HG03280 (cell line): ENCODE results near the gene NPHS1.
"Not testable (repeated sequence)": the region's sequence is repeated elsewhere in the genome, so short reads cannot be mapped to it uniquely, and the experiment has no call there.

ENCODE experiments used
- ATAC-seq: cut with Tn5 transposase; IDR thresholded peaks from one replicate; pipeline ENCODE4 v1.9.1; 2021; ENCODE audit warnings: mild to moderate bottlenecking, moderate library complexity; ENCODE audit not compliant: unreplicated experiment

The NPHS1 gene

DNA sequence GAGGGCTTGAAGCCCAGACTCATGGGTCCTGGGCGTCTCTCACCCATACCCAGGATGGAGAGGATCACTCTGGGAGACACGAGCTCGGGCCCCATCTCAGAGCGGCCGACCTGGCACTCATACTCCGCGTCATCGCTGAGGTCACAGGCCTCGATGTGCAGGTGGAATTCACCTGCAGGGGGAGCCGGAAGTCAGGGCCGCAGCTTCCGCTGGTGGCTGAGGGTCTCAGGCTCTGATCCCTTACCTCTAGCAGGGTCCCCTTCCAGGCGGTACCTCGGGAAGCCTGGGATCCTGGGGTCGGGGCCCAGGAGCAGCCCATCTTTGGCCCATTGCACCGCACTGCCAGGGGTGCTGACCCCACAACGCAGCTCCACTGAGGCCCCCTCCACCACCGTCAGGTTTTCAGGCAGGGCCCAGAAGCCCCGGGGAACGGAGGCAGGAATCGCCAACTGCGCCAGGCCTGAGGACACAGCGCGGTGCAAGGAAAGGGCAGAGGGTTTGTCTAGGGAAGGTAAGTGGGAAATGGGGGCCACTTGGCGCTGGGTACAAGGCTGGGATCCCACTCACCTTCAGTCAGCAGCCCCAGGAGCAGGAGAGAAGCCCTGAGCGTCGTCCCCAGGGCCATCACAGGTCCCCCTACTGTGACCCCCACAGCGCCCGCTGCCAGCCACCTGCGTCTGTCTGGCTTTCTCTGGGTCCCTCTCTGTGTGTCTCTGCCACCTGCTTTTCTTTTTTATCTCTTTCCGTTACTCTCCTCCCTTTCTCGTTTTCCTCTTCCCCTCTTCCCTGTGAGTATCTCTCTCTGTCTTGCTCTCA lies 883 bp downstream of the NPHS1 start:
- ATAC-seq: no peak

DNA sequence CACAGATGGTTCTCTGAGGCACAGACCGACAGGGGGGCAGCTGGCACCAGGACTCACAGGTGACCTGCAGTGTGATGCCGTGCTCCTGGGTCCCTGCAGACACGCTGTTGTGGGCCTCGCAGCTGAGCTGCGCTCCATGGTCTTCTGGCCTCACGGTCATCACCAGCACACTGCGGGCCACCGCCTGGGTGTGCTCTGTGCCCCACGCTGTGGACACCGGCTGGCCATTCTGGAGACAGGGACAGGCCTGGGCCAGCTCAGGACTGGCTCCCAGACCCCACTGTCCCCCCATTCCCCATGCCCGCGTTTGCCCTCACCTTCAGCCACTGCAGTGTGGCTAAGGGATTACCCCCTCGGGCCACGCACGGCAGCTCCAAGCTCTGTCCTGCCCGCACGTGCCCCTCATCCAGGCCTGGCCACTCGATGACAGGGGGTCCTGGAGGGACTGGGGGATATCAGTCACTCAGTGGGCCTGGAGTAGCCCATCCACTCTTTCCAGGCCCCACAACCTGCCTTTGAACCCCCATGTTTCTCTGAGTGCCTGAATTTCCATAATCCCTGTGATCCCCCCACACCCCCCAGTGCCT lies 3.3 kb downstream of the NPHS1 start:
- ATAC-seq: no peak

DNA sequence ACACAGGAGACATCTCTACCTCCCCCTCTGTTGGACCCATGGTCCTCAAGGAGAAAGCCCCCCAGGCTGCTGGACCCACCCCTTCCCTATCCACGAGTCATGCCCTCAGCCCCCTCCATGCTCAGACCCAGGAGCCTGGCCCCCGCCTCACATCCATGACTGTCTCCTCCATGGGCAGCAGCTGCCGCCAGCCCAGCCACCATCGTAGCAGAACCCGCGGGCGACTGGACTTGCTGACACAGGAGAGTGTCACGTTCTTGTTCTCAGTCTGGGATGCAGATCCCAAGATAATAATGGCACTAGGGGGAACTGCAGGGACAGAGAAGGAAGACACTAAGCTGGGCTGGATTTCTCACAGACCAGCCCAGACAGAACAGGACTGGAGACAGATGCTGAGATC lies 3.8 kb downstream of the NPHS1 start:
- ATAC-seq: no peak

DNA sequence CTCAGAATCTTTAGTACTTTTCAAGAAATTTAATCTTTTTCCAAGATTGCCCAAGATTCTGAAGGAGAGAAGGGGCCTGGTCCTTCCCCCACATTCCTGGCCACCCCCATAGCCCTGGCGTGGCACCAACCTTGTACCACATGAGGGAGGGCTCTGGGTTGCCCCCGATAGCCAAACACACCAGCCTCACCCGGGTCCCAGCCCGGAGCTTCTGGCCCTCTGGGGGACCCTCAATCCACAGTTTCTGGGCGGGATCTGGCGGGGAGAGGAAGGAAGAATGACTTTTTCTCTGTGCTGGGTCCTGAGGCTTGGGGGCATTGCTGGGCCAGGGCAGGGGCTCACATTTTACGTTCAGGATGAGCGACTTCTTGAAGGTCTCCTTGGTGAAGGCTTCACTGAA lies 4.4 kb downstream of the NPHS1 start:
- ATAC-seq: no peak

DNA sequence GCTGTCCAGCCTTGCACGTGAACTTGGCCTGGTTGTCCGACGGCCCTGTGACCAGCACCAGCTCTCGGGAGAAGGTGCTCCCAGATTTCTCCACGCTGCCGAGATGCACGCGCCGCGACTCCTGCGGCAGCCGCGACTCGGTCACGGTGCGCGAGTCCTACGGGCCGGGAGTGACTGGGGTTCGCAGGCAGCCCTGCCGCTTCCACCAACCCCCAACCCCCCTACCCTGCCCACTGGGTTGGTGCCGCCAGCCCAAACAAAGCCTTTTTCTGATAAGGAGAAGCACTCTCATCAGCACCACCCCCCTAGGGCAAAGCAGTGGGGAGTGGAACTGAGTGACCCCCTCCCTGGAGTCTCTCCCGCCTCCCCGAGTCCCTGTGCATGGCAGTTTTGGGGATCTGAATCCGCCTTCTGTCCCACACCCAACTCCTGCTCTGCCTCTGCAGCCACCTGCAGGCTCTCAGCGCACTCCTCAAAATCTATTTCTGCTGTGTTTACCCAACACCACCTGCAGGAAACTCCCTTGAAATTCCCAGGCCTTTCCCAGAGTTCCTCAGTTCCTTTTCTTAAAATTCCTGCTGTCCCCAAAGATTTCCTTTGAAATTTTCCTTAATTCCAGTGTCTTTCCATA lies 6.2 kb downstream of the NPHS1 start:
- ATAC-seq: no peak

DNA sequence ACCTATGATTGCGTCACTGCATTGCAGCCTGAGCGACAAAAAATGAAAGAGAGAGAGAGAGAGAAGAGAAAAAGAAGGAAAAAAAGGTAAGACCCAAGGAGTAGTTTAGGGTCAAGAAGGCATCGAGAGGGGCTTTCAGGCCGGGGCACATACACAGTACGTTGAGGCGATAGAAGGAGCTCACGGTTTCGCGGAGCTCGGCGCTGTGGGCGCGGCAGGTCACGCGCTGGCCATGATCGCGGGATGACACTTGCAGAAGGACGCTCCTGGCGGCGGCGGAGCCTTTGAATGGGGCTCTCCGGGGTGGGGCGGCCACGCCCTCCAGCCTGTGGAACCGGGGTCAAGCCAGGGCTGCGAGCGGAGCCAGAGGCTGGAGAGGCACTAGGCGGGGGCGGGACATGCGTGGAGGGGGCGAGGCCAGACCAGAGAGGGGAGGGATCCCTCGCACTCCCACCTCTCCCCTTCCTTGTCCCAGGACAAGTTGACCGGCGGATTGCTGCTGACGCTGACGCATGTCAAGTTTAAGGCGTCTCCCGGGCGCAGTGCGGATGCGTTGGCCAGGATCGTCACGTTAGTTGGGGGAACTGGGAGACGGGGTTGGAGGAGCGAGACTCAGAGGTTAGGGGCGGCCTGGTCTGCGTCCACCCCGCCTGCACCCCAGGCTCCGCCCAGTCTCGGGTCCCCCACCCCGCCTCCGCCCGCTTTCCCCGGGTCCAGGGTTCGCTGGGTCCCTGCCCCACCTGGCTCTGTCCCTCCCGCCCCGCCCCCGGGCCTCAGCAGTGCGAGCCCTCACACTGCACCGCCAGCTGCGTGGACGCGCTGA lies 6.9 kb downstream of the NPHS1 start:
- no peak for ATAC-seq

DNA sequence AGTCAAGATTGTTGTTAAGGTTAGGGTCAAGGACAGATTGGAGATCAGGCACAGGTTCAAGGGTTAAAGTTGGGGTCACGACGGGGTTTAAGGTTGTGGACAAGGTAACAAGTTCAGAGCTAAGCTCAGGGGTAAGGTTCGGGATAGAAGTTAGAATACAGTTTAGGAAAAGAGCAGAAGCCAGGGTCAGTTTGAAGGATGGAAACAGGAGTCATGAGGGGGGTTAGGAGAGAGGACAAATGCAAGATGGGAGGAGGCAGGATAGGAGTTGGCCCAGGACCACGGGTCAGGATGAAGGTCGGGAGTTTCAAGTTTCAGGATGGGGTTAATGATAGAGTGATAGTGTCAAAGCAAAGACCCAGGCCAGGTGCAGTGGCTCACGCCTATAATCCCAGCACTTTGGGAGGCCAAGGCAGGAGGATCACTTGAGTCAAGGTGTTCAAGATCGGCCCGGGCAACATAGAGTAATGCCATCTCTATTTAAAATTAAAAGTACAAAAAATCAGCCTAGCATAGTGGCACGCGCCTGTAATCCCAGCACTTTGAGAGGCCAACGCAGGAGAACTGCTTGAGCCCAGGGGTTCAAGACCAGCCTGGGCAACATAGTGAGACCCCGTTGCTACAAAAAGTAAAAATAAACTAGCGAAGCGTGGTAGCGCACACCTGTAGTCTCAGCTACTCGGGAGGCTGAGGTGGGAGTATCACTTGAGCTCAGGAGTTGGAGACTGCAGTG lies 7.7 kb downstream of the NPHS1 start:
- no peak for ATAC-seq

DNA sequence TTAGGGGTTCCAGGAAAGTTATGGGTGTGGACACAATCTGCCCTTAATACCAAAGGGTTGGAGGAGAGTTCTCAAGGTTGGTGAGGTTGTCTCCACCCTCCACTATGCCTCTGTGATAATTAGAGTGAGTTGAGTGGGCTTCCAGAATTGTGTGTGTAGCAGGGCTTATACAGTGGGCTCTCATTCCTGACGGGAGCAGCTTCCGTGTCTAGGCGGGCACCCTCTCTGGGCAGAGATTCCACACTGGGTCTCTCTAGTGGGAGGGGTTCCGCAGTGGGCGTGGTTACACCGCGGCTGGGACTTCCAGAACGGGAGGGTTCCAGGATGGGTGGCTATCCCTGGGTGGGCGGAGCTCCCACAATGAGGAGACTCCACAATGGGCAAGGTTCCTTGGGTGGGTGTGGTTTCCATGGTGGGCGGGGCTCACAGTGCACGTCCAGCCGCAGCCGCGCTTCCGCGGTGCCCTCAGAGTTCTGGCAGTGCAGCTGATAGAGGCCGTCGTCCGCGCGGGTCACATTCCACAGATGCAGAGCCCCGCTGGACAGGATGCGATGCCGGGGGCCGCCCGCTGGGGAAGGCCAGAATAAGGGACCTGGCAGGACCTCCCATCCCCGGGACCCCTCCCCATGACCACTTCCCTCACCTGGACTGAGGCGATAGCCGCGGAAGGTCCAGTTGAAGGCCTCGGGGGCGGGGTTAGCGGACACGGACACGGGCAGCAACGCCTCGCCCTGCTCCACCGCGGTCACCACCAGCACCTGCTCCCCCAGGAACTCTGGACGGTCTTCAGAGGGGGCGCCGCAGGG lies 8.4 kb downstream of the NPHS1 start:
- no peak for ATAC-seq

DNA sequence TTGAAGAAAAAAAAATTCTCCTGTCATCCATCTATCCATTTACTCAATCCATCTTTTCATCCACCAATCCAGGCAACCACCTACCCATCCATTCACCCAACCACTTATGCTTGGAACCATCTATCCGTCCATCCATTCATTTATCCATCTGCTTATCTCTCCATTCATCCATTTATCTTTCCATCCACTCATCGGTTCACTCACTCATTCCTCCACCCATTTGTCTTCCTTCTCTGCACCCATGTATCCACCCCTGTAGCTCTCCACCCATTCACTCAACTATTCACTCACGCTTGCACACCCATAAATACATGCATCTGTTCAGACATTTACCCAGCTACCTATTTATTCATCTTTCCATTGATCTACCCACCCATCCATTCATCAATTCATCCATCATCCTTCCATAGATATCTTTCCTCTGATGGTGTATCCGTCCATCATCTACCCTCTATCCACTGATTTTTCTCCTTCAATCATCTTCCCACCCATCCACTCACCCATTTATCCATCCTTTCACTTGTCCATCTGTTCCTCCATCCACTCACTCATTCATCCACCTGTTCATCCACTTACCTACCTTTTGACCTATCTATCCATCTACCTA lies 9.5 kb downstream of the NPHS1 start:
- ATAC-seq: no peak

DNA sequence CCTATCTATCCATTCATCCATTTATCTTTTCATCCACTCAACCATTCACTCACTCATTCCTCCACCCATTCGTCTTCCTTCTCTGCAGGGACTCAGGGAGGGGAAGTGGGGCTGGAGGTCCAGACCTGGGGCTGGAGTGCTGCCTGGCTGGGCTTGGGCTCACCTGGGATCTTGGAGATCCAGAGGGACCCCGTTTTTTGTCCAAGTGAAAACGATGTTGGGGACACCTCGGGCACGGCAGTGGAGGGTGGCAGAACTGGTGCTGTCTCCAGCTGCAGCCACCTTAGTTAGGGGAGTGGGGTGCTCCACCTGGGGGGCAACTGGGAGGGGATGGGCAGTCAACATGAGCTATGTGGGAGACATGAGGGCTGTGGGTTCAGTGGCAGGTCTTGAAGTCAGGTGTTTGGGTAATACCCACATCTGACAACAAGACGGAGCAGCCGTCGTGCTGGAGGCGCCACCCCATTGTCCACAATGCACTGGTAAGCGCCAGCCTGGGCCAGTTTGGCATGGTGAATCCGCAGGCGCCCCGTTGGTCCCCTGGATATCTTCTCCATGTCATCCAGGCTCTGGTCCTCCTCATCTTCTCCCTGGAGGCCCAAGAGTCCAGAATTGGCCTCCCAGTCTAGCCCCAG lies 10.2 kb downstream of the NPHS1 start:
- no peak for ATAC-seq

DNA sequence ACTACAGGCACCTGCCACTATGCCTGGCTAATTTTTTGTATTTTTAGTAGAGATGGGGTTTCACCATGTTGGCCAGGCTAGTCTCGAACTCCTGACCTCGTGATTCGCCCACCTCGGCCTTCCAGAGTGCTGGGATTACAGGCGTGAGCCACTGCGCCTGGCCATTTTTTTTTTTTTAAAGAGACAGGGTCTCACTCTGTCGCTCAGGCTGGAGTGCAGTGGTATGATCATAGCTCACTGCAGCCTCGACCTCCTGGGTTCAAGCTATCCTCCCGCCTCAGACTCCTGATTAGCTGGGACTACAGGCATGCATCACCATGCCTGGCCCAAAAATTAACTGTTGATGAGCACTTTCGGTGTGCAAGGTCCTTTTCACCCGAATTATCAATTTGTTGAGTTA lies 16.2 kb downstream of the NPHS1 start:
- ATAC-seq: not testable (repeated sequence)

DNA sequence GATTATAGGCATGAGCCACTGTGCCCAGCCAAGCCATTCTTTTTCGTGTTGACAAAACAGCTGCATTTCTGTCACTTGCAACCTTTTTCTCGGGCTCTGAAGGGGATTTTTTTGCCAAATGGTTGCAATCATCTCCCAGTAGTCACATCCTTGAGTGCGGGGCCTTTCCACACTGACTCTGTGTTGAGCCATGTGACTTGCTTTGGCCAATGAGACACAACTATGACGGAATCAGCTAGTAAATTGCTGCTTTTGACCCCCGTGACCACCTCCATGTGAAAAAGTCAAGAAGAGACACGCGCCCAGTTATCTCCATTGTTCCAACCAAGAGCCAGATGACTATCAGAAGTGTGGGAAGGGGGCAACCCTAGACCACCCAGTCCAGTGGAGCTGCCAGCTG lies 18.3 kb downstream of the NPHS1 start:
- ATAC-seq: no peak

DNA sequence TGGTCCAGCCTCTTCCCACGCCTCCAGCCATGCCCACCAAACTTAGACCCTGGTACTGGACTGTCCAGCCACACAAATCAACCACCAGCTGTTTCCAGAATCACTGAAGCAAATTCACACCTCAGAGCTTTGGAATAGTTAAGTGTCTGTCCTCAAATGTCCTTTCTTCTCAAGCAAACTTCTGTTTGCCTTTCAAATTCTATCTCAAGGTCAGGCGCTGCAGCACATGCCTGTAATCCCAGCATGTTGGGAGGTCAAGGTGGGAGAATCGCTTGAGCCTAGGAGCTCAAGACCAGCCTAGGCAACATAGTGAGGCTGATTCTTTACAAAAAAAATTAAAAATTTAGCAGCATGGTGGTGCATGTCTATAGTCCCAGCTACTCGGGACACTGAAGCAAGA lies 20.2 kb downstream of the NPHS1 start:
- no peak for ATAC-seq

DNA sequence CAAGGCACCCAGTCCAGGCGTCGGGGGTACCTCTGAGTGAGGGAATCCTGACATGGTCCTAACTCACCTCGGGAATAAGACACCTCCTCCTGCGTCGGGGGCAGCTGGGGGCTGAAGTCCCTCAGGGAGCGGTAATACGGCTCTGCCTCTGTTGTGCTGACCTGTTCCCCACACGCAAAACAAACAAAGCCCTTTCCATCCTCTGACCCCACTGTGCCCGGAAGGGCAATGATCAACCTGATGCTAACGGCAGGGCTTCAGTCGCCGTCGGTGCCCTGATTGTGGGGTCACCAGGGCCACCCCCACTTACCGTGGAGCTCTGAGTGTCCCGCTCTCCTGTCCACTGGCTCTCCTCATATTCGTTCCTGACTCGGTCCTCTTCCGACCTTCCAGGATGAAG lies 21.3 kb downstream of the NPHS1 start:
- ATAC-seq: no peak

DNA sequence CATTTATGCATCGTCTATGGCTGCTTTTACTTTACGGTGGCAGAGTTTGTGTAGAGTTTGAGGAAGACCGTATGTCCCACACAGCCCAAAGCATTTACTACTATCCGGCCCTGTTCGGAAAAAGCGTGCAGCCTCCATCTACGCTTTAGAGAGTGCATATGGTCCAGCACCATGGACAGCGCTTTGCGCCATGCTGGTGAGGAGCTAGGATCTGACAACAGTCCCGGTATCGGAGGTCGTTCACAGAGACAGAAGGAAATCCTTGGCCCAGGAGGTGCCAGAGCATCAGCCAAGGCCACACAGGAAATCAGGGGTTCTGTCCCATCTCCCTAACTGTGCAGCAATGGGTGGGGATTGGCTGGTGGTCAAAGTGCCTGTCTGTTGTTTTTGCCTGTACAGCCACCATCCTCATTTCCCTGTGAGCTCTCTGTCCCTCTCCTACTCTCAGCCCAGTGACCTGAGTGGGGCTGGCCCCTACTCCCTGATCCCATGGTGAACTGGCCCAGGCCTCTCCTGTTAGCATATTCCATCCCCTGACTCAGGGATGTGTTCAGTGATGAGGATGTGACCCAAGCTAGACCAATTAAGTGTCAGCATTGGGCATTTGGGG lies 23.5 kb downstream of the NPHS1 start:
- no peak for ATAC-seq

DNA sequence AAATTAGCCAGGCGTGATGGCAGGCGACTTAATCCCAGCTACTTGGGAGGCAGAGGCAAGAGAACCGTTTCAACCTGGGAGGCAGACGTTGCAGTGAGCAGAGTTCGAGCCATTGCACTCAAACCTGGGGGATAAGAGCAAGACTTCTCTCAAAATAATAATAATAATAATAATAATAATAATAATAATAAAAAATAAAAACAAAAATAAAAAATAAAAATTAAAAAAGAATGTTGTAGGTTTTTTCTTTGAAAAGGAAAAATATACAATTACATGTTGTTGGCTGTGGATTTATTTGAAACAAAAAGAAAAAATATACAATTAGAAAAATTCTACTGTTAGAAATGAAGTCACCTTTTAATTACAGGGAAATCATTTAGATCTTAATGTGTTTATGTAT lies 28.2 kb downstream of the NPHS1 start:
- ATAC-seq: no peak

DNA sequence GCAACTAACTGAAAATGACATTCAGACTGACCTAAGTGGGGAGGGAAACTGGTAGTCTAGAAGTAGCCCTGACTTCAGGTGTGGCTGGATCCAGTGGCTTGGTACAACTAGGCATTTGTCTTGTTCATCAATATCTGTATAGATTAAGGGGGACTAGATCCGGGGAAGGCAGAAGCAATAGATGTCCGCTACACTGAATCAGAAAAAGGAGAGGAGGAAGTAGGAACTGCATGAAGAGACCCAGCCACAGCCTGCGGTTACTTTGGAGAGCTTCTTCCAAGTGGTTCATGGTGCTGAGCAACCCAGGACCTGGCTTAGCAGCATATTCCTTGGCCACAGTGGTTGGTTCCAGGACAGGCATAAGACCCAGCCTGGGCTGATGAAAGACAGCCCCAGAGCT lies 29.7 kb downstream of the NPHS1 start:
- ATAC-seq: no peak

DNA sequence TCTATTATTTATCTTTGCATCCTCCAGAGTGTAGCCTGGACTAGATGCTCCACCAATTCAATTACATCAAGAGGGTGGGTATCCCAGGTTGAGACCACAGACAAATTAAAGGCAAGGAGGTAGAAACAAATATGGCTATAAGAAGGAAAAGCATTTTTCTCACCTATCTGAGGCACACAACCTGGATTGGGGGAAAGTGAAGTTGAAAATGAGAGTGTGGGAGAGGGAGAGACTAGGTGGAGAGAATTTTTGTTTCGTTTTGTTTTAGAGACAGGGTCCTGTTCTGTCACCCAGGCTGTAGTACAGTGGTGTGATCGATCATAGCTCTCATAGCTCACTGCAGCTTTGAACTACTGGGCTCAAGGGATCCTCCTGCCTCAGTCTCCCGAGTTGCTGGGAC lies 33.9 kb downstream of the NPHS1 start:
- no peak for ATAC-seq

DNA sequence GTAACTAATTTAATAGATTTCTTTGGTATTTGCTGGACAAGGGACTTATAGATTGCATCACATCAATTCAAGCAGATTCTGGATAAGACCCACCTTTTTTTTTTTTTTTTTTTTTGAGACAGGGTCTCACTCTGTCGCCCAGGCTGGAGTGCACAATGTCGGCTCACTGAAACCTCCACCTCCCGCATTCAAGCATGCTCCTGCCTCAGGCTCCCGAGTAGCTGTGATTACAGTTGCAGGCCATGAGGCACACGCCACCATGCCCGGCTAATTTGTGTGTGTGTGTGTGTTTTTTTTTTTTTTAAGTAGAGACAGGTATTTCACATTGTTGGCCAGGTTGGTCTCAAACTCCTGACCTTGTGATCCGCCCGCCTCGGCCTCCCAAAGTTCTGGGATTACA lies 35.5 kb downstream of the NPHS1 start:
- no peak for ATAC-seq
